HepG2 (cell line): ENCODE data around the gene PROX1. TPM values are rescaled to one million over a fixed set of nuclear protein-coding genes. Genes with fewer than 3 reads are reported as not detected.

Experiments used
- CBFB ChIP-seq: sonication (generic); formaldehyde crosslinking; IDR thresholded peaks from 2 replicates; pipeline ENCODE4 v1.4.0; 2020; ENCODE audit warnings: missing genetic modification reagents
- DNMT1 ChIP-seq: sonication (generic); formaldehyde crosslinking; IDR thresholded peaks from 2 replicates; pipeline ENCODE4 v1.5.1; 2020; ENCODE audit warnings: mild to moderate bottlenecking, missing genetic modification reagents
- HOXA9 ChIP-seq: sonication (generic); formaldehyde crosslinking; IDR thresholded peaks from 2 replicates; pipeline ENCODE4 v1.8.1; 2022; ENCODE audit warnings: missing genetic modification reagents, mild to moderate bottlenecking, moderate library complexity, borderline replicate concordance
- KMT2A ChIP-seq: sonication (generic); formaldehyde crosslinking; IDR thresholded peaks from 2 replicates; pipeline ENCODE4 v1.4.0; 2020; ENCODE audit warnings: missing genetic modification reagents
- ZMAT3 ChIP-seq: sonication (generic); formaldehyde crosslinking; conservative IDR thresholded peaks from 2 replicates; pipeline ENCODE4 v1.7.0; 2021; ENCODE audit warnings: missing genetic modification reagents
- ZNF558 ChIP-seq: sonication (generic); formaldehyde crosslinking; IDR thresholded peaks from 2 replicates; pipeline ENCODE4 v1.9.0; 2022; ENCODE audit warnings: mild to moderate bottlenecking, missing genetic modification reagents, borderline replicate concordance
- ZNF891 ChIP-seq: sonication (generic); formaldehyde crosslinking; IDR thresholded peaks from 2 replicates; pipeline ENCODE4 v1.5.0; 2020; ENCODE audit warnings: mild to moderate bottlenecking, missing genetic modification reagents
- polyA plus RNA-seq, 8 experiments: library from polyadenylated mRNA; depleted of rRNA in 3 of 8; stranded (reverse) in 7 of 8; unstranded in 1 of 8; fragments of >200 nt; fragmentation: Illumina TruSeq in 4 of 8; extraction: Trizol in 4 of 8; gene quantifications; 2 replicates each; pipeline versions ENCODE4 v1.2.1 to v1.2.3, GENCODE V29; 2011 to 2016; ENCODE audit warnings: low read depth in 4 of 8, missing spikeins in 1 of 8, mixed read lengths in 1 of 8; ENCODE audit not compliant: insufficient read depth in 1 of 8
- total RNA-seq, 5 experiments: library from RNA; depleted of rRNA; stranded (reverse); fragments of >200 nt; fragmentation: Illumina TruSeq; extraction: Trizol; gene quantifications; 2 replicates each; pipeline ENCODE4 v1.2.3, GENCODE V29; 2016; ENCODE audit warnings: low read depth in 1 of 5
- TF ChIP-seq, protein P1 (sequence below): sonication (generic); formaldehyde crosslinking; IDR thresholded peaks from 2 replicates; pipeline ENCODE4 v1.4.0; 2020; ENCODE audit warnings: missing genetic modification reagents
- TF ChIP-seq, protein P2 (sequence below): sonication (generic); formaldehyde crosslinking; IDR thresholded peaks from 2 replicates; pipeline ENCODE4 v1.5.0; 2020; ENCODE audit warnings: missing genetic modification reagents
- TF ChIP-seq, protein P3 (sequence below): sonication (generic); formaldehyde crosslinking; IDR thresholded peaks from 2 replicates; pipeline ENCODE4 v1.5.0; 2020; ENCODE audit warnings: mild to moderate bottlenecking, missing genetic modification reagents, moderate library complexity
- TF ChIP-seq, protein P4 (sequence below): sonication (generic); formaldehyde crosslinking; IDR thresholded peaks from one replicate; pipeline ENCODE4 v1.5.1; 2020; ENCODE audit warnings: mild to moderate bottlenecking, missing genetic modification reagents; ENCODE audit errors: not compliant biosample characterization
- TF ChIP-seq, protein P5 (sequence below): sonication (generic); formaldehyde crosslinking; IDR thresholded peaks from 2 replicates; pipeline ENCODE4 v1.8.1; 2022; ENCODE audit warnings: low read depth, mild to moderate bottlenecking, missing genetic modification reagents

Gene PROX1
- total and polyA plus RNA-seq, 2 of the 13 experiments (the other 11 are each of a cell fraction or from before 2014, with no cell fraction given) = 12.3 to 30.2 TPM

DNA sequence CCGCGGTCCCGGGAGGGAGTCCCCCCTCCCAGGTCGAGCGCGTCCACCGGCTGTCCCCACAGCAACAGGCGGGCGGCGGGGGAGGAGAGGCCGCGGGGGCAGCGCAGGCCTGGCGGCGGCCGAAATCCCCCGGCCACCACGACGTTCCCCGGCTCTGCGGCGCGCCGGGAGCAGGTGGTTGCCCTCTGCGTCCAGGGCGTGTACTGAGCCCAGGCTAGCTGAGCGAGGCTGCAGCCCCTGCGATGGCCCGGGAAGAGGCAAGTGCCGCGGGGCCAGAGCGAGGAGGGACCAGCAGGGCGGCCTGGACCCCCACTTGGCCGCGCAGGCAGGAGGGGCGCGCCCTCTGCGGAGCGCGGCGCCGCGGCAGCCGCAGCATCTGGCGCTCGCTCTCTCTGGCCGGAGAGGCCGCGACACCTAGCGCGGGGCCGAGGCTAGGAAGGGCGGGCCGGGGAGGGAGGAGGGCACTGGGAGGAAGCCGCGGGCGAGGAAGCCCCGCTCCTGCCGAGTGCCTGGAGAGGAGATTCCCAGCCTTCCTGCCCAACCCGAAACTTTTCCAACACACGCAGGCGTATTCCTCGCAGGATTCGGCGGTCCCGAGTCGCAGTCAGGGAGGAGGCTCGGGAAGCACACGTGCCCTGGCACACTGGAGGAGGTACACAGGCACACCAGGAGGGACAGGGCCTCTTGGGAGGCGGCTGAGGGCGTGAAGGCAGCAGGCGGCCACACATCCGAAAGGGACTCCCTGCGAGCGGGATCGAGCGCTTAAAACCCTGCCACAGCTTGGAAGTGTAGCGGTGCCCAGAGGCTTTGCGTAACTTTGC, 4.9 kb upstream of the PROX1 start (continued):
- TF ChIP-seq, protein P1, sequence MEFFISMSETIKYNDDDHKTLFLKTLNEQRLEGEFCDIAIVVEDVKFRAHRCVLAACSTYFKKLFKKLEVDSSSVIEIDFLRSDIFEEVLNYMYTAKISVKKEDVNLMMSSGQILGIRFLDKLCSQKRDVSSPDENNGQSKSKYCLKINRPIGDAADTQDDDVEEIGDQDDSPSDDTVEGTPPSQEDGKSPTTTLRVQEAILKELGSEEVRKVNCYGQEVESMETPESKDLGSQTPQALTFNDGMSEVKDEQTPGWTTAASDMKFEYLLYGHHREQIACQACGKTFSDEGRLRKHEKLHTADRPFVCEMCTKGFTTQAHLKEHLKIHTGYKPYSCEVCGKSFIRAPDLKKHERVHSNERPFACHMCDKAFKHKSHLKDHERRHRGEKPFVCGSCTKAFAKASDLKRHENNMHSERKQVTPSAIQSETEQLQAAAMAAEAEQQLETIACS = peak; percentile 79
- TF ChIP-seq, protein P2, sequence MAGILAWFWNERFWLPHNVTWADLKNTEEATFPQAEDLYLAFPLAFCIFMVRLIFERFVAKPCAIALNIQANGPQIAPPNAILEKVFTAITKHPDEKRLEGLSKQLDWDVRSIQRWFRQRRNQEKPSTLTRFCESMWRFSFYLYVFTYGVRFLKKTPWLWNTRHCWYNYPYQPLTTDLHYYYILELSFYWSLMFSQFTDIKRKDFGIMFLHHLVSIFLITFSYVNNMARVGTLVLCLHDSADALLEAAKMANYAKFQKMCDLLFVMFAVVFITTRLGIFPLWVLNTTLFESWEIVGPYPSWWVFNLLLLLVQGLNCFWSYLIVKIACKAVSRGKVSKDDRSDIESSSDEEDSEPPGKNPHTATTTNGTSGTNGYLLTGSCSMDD (CRISPR knock-in tag) = no peak
- TF ChIP-seq, protein P3, sequence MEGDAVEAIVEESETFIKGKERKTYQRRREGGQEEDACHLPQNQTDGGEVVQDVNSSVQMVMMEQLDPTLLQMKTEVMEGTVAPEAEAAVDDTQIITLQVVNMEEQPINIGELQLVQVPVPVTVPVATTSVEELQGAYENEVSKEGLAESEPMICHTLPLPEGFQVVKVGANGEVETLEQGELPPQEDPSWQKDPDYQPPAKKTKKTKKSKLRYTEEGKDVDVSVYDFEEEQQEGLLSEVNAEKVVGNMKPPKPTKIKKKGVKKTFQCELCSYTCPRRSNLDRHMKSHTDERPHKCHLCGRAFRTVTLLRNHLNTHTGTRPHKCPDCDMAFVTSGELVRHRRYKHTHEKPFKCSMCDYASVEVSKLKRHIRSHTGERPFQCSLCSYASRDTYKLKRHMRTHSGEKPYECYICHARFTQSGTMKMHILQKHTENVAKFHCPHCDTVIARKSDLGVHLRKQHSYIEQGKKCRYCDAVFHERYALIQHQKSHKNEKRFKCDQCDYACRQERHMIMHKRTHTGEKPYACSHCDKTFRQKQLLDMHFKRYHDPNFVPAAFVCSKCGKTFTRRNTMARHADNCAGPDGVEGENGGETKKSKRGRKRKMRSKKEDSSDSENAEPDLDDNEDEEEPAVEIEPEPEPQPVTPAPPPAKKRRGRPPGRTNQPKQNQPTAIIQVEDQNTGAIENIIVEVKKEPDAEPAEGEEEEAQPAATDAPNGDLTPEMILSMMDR (CRISPR knock-in tag) = peak; percentile 69
- TF ChIP-seq HOXA9 (CRISPR knock-in tag) (no peak), KMT2A (CRISPR knock-in tag) (peak; percentile 75; the same call in 1 of the 2 replicates), CBFB (no peak), ZMAT3 (CRISPR knock-in tag) (no peak), DNMT1 (0 out of 2 replicates have a peak, but pooled peaks have one; percentile 44), ZNF558 (CRISPR knock-in tag) (no peak; the same call in 1 of the 2 replicates), ZNF891 (CRISPR knock-in tag) (peak; percentile 63; the same call in 1 of the 2 replicates)
- TF ChIP-seq, protein P4, sequence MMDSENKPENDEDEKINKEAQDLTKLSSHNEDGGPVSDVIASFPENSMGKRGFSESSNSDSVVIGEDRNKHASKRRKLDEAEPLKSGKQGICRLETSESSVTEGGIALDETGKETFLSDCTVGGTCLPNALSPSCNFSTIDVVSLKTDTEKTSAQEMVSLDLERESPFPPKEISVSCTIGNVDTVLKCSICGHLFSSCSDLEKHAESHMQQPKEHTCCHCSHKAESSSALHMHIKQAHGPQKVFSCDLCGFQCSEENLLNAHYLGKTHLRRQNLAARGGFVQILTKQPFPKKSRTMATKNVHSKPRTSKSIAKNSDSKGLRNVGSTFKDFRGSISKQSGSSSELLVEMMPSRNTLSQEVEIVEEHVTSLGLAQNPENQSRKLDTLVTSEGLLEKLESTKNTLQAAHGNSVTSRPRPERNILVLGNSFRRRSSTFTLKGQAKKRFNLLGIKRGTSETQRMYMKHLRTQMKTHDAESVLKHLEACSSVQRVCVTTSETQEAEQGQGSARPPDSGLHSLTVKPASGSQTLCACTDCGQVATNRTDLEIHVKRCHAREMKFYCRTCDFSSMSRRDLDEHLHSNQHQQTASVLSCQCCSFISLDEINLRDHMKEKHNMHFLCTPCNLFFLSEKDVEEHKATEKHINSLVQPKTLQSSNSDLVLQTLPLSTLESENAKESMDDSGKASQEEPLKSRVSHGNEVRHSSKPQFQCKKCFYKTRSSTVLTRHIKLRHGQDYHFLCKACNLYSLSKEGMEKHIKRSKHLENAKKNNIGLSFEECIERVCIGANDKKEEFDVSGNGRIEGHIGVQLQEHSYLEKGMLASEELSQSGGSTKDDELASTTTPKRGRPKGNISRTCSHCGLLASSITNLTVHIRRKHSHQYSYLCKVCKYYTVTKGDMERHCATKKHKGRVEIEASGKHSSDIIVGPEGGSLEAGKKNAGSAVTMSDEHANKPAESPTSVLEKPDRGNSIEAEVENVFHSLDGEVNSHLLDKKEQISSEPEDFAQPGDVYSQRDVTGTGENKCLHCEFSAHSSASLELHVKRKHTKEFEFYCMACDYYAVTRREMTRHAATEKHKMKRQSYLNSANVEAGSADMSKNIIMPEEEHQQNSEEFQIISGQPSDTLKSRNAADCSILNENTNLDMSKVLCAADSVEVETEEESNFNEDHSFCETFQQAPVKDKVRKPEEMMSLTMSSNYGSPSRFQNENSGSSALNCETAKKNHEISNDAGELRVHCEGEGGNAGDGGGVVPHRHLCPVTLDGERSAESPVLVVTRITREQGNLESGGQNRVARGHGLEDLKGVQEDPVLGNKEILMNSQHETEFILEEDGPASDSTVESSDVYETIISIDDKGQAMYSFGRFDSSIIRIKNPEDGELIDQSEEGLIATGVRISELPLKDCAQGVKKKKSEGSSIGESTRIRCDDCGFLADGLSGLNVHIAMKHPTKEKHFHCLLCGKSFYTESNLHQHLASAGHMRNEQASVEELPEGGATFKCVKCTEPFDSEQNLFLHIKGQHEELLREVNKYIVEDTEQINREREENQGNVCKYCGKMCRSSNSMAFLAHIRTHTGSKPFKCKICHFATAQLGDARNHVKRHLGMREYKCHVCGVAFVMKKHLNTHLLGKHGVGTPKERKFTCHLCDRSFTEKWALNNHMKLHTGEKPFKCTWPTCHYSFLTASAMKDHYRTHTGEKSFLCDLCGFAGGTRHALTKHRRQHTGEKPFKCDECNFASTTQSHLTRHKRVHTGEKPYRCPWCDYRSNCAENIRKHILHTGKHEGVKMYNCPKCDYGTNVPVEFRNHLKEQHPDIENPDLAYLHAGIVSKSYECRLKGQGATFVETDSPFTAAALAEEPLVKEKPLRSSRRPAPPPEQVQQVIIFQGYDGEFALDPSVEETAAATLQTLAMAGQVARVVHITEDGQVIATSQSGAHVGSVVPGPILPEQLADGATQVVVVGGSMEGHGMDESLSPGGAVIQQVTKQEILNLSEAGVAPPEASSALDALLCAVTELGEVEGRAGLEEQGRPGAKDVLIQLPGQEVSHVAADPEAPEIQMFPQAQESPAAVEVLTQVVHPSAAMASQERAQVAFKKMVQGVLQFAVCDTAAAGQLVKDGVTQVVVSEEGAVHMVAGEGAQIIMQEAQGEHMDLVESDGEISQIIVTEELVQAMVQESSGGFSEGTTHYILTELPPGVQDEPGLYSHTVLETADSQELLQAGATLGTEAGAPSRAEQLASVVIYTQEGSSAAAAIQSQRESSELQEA (CRISPR knock-in tag) = peak; percentile 24
- TF ChIP-seq, protein P5, sequence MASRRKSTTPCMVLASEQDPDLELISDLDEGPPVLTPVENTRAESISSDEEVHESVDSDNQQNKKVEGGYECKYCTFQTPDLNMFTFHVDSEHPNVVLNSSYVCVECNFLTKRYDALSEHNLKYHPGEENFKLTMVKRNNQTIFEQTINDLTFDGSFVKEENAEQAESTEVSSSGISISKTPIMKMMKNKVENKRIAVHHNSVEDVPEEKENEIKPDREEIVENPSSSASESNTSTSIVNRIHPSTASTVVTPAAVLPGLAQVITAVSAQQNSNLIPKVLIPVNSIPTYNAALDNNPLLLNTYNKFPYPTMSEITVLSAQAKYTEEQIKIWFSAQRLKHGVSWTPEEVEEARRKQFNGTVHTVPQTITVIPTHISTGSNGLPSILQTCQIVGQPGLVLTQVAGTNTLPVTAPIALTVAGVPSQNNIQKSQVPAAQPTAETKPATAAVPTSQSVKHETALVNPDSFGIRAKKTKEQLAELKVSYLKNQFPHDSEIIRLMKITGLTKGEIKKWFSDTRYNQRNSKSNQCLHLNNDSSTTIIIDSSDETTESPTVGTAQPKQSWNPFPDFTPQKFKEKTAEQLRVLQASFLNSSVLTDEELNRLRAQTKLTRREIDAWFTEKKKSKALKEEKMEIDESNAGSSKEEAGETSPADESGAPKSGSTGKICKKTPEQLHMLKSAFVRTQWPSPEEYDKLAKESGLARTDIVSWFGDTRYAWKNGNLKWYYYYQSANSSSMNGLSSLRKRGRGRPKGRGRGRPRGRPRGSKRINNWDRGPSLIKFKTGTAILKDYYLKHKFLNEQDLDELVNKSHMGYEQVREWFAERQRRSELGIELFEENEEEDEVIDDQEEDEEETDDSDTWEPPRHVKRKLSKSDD (CRISPR knock-in tag) = peak; percentile 63; the same call in 1 of the 2 replicates
